GM18519 (cell line): ENCODE data around the gene MRGPRD.

Experiments used
- ATAC-seq: cut with Tn5 transposase; IDR thresholded peaks from one replicate; pipeline ENCODE4 v1.9.1; 2021; ENCODE audit warnings: mild to moderate bottlenecking, moderate library complexity; ENCODE audit not compliant: unreplicated experiment, low FRiP score

Gene MRGPRD

GRCh38 chr11:68980776-68981065, at the start of gene MRGPRD:
Gene MRGPRD (minus strand): TSS chr11:68980986. CDS start chr11:68980986, 0 bp downstream.
- ATAC-seq = no peak

- no peak for ATAC-seq
Observed at GRCh38 chr11:69030301-69030700, 49.5 kb upstream of the MRGPRD start.

GRCh38 chr11:69027704-69028372, 47.1 kb upstream of the MRGPRD start:
- ATAC-seq = no peak

- ATAC-seq = no peak
Observed at GRCh38 chr11:69024509-69024908, 43.7 kb upstream of the MRGPRD start.

GRCh38 chr11:69022260-69022659, 41.5 kb upstream of the MRGPRD start:
- no peak for ATAC-seq

- ATAC-seq = no peak
Observed at GRCh38 chr11:69018924-69019323, 38.1 kb upstream of the MRGPRD start.

GRCh38 chr11:69017951-69018350, 37.2 kb upstream of the MRGPRD start:
- no peak for ATAC-seq

- no peak for ATAC-seq
Observed at GRCh38 chr11:69014898-69015549, 34.2 kb upstream of the MRGPRD start.

- ATAC-seq = no peak
Observed at GRCh38 chr11:69014084-69014851, 33.5 kb upstream of the MRGPRD start.

- no peak for ATAC-seq
Observed at GRCh38 chr11:69013009-69013951, 32.5 kb upstream of the MRGPRD start, which contains the start of gene MRGPRF. Gene MRGPRF (minus strand): TSS chr11:69013246. CDS start chr11:69009901, 3,345 bp downstream.

GRCh38 chr11:69012092-69013008, 31.6 kb upstream of the MRGPRD start:
- no peak for ATAC-seq

GRCh38 chr11:69011624-69012091, 30.9 kb upstream of the MRGPRD start:
- ATAC-seq = no peak

GRCh38 chr11:69010964-69011623, 30.3 kb upstream of the MRGPRD start:
- ATAC-seq = no peak

GRCh38 chr11:69010361-69010891, 29.6 kb upstream of the MRGPRD start:
- ATAC-seq = no peak

- no peak for ATAC-seq
Observed at GRCh38 chr11:69009441-69010211, 28.8 kb upstream of the MRGPRD start.

- no peak for ATAC-seq
Observed at GRCh38 chr11:69008737-69009440, 28.1 kb upstream of the MRGPRD start.

GRCh38 chr11:69007975-69008381, 27.2 kb upstream of the MRGPRD start:
- ATAC-seq = no peak
